Measurements from ENCODE around the gene TSHR.

Gene TSHR

DNA sequence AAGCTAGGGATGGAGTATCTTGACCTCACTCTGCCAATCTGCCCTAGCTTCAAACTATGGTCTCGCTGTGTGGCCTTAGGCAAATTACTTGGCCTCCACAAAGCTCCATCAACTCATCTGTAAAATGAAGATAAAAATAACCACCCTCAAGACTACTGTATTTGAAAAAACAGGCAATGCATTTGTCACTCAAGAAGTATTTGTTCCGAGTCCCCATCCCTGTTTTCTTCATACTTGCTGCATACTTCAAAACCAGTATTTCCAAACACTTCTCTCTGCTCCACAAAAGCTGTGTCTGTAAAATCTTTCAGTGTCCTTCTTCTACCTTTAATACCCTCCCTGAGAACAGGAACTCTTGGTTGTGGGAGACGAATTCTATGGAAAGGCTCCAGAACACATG lies 217.5 kb downstream of the TSHR start:
- TF ChIP-seq POLR2AphosphoS5 (IDR thresholded peaks at IDR 0.05; ENCODE audit: low read depth, low read length): no peak
- TF ChIP-seq FOXP2 (optimal IDR thresholded peaks at IDR 0.05; ENCODE audit: borderline replicate concordance, extremely low read depth, extremely low read length, insufficient read depth): no peak
- TF ChIP-seq TAF1 (IDR thresholded peaks at IDR 0.05; ENCODE audit: borderline replicate concordance, insufficient read depth, low read length): no peak
- TF ChIP-seq SIN3A (IDR thresholded peaks at IDR 0.05; ENCODE audit: borderline replicate concordance, insufficient read depth, low read length): no peak

GRCh38 chr14:81176241-81176640 lies 220.8 kb downstream of the TSHR start:
- TF ChIP-seq REST (IDR thresholded peaks at IDR 0.05; ENCODE audit: insufficient read depth in 1 of 2, low read depth in 2 of 2, low read length in 2 of 2): no peak
- no peak for TF ChIP-seq TAF1 (IDR thresholded peaks at IDR 0.05; ENCODE audit: borderline replicate concordance, insufficient read depth, low read length)
- TF ChIP-seq SIN3A (IDR thresholded peaks at IDR 0.05; ENCODE audit: borderline replicate concordance, insufficient read depth, low read length): no peak
- no peak for TF ChIP-seq FOXP2 (optimal IDR thresholded peaks at IDR 0.05; ENCODE audit: borderline replicate concordance, extremely low read depth, extremely low read length, insufficient read depth)

DNA sequence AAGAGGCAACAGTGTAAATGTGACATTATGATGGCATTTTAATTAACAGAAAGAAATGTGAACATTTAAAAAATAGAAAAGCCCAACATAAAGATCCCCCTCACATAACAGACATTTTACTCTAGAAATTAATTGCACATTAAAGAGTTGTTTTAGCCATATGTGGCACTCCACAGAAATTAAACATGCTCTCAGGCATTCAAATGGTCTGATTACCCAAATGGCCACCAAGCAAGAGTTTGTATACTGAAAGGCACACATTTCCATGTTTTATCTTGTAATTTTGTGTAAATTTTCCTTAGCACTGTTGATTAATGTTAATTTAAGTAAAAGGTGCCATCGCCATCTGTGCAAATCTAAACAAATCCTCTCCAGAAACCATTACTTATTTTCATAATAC lies 221.8 kb downstream of the TSHR start:
- TF ChIP-seq SIN3A (IDR thresholded peaks at IDR 0.05; ENCODE audit: borderline replicate concordance, insufficient read depth, low read length) (no peak), POLR2AphosphoS5 (IDR thresholded peaks at IDR 0.05; ENCODE audit: low read depth, low read length) (no peak), REST (IDR thresholded peaks at IDR 0.05; ENCODE audit: insufficient read depth in 1 of 2, low read depth in 2 of 2, low read length in 2 of 2) (no peak), FOXP2 (optimal IDR thresholded peaks at IDR 0.05; ENCODE audit: borderline replicate concordance, extremely low read depth, extremely low read length, insufficient read depth) (no peak), TAF1 (IDR thresholded peaks at IDR 0.05; ENCODE audit: borderline replicate concordance, insufficient read depth, low read length) (no peak)

GRCh38 chr14:81178063-81178462 lies 222.6 kb downstream of the TSHR start:
- TF ChIP-seq POLR2AphosphoS5 (IDR thresholded peaks at IDR 0.05; ENCODE audit: low read depth, low read length) (no peak), SIN3A (IDR thresholded peaks at IDR 0.05; ENCODE audit: borderline replicate concordance, insufficient read depth, low read length) (no peak), TAF1 (IDR thresholded peaks at IDR 0.05; ENCODE audit: borderline replicate concordance, insufficient read depth, low read length) (no peak), REST (IDR thresholded peaks at IDR 0.05; ENCODE audit: insufficient read depth in 1 of 2, low read depth in 2 of 2, low read length in 2 of 2) (no peak)

GRCh38 chr14:81179631-81180030 lies 224.2 kb downstream of the TSHR start:
- TF ChIP-seq SIN3A (IDR thresholded peaks at IDR 0.05; ENCODE audit: borderline replicate concordance, insufficient read depth, low read length): no peak
- no peak for TF ChIP-seq FOXP2 (optimal IDR thresholded peaks at IDR 0.05; ENCODE audit: borderline replicate concordance, extremely low read depth, extremely low read length, insufficient read depth)
- no peak for TF ChIP-seq TAF1 (IDR thresholded peaks at IDR 0.05; ENCODE audit: borderline replicate concordance, insufficient read depth, low read length)
- TF ChIP-seq REST (IDR thresholded peaks at IDR 0.05; ENCODE audit: insufficient read depth in 1 of 2, low read depth in 2 of 2, low read length in 2 of 2): no peak
- TF ChIP-seq POLR2AphosphoS5 (IDR thresholded peaks at IDR 0.05; ENCODE audit: low read depth, low read length): no peak
